Left hindlimb (tissue), 1 donor: ENCODE results near the gene ATP1A1.

Experiments
- DNase-seq: peaks from one replicate; pipeline ENCODE4 v3.0.0-alpha.2; 2018

ATP1A1 gene

DNA sequence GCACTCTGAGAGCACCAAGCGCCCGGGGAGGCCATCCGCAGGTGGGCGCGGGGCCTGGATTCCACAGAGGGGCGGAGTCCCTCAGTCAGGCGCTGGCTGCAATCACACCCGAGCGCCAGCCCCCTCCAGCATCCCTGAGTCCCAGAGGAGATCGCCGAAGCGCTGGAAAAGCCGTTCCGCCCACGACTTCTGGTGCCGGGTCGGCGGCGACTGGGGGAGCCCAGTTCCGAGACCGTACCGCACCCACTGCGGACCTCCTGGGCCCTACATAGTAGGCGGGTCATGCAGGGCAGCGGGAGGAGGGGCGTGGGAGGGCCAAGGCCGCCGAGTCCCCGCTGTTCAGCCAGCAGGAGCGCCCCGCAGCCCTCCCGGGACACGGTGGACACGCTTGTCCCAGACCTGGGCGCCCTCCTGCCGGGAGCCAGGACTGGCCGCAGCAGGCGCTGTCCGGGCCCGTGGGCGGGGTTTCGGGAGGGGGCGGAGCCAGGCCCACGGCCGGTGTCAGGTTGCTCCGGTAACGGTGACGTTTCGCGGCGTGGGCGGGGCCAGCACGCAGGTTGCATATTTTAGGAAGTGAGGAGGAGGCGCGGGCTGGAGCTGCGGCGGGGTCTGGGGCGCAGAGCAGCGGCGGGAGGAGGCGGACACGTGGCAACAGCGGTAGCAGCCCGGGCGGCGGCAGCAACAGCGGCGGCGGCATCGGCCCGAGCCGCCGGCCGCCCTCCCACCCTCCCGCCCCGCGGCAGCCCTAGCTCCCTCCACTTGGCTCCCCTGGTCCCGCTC lies at the start of gene ATP1A1:
Gene ATP1A1, plus strand, starts transcription at position 594 of the 780 bp plus-strand sequence. CDS start 268 bp downstream, outside the sequence.
- peak; percentile 95 for DNase-seq

DNA sequence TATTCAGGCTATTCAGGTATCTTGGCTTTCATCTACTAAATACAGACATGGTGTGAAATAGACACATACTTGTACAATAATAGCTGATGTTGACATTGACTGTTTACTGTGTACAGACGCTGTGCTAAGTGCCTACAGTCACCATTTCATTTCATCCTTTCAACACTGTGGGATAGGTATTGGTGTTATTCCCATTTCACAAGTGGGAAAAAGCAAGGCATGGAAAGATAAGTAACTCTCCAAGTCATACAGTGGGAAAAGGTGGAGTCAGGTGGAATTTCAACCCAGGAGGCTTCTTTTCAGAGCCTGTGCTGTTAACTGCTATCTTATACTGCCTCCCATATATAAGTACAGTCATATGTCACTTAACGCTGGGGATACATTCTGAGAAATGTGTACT lies 49.6 kb upstream of the ATP1A1 start:
- DNase-seq, result no peak

DNA sequence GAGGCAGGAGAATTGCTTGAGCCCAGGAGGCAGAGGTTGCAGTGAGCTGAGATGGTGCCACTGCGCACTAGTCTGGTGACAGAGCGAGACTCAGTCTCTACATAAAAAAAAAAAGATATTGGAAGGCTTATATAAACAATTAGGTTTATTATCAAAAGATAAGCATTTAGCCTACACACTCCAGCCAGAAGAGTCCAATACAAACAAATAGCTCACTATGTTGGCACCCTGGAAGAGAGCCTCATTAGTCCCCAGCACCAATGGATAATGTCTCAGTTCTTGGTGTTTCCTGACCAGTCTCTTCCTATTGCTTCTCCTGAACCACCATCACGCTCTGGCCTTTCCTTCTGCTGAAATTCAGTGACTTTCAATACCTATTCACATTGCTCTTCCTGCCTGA lies 48.6 kb upstream of the ATP1A1 start:
- DNase-seq, result no peak

DNA sequence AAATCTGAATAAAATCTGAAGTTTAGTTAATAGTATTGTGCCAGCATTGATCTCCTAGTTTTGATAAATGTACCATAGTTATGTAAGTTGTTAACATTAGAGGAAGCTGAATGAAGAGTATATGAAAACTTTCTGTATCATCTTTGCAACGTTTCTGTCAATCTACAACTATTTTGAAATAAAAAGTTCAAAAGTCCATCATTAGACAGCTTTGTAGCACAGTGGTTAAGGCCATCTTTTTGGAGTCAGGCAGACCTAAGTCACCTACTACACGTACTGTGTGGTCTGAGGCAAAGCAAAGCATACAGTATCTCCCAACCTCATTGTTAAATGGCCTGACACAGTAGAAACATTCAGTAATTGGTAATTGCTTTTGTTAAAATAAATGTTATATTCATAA lies 47.9 kb upstream of the ATP1A1 start:
- no peak for DNase-seq

DNA sequence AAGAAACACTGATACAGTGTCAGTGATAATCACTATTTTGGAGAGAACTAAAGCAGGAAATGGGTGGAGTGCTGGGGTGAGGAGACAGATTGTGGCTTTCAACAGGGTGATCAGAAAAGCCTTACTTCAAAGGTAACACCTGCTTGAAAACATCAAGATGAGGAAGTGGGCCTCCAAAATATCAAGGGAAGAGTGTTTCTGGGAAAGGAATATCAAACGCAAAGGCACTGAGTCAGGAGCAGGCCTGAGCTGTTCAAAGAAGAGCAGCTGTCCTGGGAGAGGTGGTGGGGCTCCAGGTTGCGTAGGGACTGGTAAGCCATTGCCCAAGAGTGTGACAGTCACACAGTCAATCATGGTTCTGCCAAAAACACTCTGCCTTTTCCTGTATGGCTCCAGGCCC lies 47.1 kb upstream of the ATP1A1 start:
- DNase-seq, result no peak

DNA sequence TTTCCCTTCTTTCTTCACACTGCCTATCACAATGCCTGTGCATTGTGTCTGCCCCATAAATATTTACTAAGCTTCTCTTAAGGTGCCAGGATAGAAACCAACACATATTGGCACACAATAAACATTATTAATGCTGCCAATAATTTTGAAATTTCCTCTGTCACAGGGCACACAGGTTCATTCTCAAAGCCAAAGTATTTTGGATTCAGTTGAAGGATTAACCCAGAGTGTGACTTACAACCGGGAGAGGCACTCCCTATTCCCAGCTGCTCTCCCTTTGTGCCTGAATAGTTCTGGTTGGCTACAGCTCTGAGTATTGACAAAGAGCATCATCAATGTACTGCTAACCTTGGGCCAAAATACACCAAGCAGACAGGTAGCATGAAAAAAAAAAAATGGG lies 46.6 kb upstream of the ATP1A1 start:
- no peak for DNase-seq

DNA sequence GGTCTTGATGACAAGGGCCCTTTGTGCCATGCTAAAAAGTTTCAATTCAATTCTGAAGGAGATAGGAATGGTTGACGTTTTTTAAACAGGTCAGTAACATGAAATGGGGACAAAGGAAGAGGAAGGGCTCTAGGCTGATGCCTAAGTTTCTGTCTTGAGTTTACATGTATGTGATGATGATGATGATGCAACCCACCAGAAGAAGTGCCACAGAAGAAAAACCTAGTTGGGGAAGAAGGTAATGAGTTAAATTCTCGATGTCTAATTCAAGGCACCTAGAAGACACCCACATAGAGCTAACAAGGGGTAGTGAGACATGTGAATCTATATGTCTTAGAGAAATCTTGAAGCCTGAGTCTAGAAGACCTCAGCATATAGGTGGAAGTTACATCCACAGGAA lies 44.4 kb upstream of the ATP1A1 start:
- no peak for DNase-seq

DNA sequence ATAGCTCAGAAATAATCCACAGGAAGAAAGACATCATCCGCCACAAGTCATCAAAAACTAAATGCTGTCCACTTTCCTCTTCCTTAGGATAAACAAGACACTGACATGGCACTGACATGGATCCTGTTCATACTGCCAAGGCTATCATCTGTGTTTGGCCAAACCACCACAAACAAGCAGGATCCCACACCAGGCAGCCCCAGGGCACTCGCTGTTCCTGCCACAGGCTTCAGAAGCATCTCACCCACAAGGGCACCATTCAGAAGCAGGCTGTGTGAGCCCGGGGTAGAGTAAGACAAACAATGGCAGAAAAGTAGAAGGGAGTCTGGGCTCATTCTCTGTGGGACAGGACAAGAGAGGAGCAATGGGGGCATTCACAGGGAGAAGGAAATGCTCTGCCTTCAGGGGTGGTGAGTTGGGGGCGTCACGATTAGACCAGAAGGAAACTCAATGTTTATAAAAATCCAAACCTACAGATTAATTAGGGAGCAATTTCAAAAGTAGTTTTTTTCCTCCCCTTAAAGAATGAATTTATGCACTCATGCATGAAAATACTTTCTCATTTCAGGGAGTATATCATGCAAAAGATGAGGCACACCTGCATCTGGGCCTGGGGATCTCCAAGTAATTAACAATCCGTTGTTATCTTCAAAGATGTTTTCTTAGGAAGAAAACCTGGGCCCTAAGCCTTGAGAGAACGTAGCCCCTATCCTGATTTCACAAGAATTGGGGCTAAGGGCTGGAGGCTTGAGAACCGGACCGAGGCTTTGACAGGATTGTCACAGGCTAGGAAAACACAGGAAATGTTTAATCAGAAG lies 43.3 kb upstream of the ATP1A1 start:
- DNase-seq, result no peak

DNA sequence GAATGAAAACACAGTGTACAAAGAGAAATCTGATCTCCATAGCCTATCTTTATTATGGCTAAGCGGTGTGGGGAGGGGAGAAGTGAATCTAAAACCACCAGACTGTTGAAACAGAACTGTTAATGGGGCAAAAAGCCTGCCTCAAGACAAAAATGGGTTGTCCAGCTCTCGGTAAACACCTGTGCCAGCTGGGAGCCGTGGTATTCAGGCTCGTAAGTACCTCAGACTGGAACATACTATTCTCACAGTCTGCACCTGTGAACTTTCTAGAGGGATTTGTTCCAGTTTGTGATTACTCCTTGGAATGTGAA lies 42.7 kb upstream of the ATP1A1 start:
- DNase-seq, result no peak

DNA sequence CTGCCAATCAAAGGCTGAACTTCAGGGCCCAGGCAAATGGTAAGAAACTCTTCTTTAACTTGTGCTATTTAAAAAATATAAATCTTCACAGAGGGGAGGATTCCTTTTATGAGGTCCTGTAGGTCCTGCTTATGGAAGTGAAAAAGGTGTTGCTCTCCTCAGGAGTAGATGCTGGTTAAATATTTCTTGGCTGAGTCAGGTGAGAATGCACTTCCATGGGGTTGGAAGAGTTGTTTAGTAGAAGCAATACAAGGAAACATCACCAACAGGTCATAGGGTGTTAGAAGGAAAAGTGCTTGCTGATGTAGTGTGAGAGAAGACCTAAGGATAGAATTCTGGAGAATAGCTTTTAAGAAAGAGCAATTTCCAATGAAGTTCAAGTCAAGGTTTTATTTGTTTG lies 42.2 kb upstream of the ATP1A1 start:
- DNase-seq, result no peak

DNA sequence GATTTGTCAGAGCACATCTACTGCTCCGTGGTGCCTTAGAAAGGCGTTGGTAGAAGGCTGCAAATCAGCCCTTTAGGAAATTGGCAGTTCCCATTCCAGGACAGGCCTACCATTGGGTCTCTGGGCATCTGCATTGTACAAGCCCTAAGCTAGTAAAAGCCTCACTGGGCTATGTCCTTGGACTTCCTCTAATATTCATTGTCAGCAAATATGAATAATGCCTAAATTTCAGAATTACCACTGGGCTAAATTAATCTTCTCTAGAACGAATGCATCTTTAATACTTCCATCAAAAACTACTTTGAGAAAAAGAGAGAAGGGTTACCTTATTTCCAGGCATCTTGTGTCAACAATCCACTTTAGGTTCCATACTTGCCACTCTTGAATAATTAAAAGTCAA lies 41.5 kb upstream of the ATP1A1 start:
- DNase-seq, result no peak

DNA sequence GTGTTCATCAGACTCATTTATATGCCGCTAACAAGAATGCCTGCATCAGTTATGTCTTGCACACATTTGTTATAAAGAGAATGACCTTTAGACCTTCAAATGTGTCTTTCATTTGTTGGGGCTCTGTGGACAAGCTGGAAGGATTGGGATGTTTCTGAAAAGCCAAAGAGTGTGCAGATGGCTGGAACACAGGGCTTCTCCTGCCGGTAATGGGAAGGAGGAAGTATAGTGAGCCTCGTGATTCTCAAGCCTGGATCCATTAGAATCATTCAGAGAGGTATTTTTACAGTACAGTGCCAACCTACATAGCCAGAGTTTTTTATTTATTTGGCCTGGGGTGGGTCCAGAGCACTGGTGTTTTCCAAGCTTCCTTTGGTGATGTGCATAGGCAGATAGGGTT lies 40.6 kb upstream of the ATP1A1 start:
- no peak for DNase-seq

DNA sequence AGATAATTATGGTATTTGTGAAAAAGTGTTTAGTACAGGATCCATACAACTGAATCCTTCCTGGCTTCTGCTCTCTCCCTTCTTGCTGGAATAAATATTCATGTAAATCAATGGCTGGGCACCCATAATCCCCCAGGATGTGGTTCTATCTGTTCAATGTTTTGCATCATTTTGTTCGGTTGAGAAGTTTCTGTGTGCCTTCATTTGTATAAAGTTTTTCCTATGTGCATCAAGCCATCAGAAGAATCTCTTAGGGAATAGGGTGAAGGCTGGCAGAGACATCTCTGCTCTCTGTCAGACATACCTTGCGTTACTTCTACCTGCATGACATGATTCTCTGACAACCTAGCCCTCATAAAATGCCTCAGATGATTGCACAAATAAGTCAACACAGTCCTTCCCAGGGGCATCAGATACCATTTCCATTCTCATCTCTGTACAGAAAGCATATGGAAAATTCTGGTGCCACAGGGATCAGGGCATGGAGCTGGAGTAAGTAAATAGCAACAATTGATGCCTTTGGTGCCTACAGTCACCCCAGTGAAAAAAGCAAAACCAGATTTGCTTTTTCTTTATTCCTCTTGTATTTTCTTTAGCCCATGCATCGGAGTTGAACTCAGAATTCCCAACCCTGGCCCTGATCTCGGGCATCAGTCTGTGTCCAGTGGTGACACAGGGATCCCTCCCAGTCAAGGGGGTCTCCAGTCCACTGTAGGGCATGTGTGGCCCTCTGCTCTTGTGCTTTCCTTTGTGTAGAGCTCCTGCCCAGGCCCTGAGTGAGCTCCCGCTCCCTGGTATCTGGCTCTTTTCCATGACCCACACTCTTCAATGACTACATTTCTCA lies 39.7 kb upstream of the ATP1A1 start:
- no peak for DNase-seq

DNA sequence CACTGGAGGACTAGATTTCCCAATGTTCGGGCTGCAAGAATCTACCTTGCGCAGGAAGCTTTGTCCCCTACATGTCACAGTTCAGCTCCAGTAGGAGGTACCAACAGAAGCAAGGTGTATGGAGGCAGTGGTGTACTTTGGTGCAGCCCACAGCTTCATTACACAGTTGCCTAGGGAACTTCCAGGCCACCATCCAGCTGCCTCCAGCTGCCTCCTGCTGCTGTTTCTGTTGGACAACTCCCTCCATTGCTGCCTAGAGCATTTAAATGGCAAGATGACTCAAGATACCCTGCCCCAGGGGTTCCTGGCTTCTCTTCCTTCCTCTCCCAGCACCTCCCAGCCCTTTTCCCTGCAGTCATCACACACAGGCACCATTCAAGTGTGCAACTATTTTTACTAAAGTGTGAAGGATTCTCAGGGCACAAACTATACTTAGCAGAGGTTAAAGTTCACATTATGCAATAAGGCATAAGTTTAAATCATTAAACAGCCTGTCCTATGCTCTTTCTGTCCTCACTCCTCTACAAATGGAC lies 39.0 kb upstream of the ATP1A1 start:
- DNase-seq, result no peak

DNA sequence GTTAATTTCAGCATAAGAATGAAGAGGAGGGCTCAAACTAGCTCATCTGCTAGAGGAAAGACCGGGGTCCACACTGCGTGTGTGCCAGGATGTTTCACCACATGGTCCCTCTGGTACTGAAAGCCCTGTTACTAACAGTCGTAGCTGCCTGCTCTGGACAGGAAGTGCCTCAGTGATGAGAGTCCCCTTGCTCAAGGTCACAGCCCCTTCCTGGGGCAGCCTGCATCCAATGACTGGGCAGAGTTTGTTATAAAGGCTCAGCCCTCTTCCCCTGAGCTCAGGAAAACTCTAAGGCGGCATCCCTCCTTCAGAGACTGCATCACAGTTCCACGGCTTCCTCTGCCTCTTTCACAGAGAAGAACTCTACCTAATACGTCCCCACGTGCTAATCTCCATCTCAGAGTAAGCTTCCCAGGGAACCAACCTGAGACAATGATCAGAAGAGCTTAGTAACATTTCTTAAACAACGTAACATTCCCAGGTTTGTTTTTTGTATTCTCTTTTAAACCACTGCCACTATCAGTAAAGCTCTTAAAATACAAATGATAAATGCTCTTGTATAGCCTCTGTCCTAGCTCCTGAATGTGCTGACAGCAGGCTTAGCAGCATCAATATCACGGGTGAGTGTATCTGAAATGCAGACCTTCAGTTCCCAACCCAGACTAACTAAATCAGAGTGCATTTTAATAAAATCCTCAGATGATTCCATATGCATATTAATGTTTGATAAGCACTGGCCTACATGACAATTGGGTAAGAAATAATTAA lies 38.0 kb upstream of the ATP1A1 start:
- DNase-seq, result no peak

DNA sequence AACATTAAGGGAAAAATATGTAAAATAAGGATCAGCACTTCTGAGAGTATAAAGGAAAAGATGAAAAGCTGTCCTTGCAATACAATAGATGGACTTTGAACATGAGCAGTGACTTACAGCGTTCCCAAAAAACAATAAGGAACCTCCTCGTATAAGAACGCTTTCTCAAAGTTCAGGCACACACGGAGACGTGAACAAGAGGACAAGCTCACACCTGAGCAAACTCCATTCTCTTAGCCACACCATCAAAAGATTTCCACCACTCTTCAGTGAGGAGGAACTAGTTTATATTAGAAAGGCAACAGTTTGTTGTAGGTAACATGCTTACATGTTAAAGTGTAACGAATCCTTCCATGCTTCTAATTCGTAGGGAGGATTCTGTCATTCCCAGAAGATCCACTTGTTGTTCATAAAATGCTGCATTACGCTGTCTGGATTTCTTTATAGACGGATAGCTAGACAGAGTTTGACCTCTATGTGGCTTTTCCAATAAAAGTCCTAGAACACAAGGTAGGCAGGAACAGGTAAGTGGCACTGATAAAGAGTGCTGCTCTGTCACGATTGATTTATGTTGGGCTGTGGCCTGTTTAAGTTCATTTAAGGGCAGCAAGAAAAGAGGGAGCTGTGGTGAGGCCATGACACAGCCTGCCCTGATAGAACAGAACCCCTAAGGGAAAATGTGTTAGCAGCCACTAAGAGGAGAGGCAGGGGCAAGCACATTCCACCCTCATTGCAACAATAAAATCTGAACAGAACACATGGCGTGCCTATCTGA lies 37.0 kb upstream of the ATP1A1 start:
- DNase-seq, result no peak

DNA sequence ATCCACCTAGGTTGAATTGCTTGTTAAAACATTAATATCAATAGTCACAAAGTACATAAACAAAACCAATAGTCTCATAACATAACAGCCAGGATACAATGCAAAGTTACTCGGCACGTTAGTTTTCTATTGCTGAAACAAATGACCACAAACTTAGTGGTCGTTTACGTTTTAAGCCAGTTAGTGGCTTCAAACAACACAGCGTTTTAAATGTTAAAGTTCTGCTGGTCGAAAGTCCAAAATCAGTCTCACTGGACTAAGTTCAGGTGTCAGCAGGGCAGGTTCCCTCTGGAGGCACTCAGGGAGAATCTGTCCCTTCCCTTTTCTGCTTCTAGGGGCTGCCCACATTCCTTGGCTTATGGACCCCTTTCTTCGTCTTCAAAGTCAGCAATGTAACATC lies 35.6 kb upstream of the ATP1A1 start:
- no peak for DNase-seq

DNA sequence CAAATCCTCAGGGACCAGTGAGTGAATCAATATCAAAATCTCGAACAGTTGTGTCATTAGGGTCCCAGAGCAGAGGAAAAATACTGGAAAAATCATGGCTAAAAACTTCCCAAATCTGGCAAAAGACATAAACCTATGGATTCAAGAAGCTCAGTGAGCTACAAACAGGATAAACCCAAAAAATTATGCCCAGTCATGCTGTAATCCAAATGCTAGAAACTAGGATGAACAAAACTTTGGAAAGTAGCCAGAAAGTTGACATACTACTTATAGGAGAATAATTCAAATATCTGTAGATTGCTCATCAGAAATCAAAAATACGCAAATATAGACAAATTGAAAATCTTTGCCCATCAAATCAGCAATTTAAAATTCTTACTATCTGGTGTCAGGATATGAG lies 34.6 kb upstream of the ATP1A1 start:
- no peak for DNase-seq

DNA sequence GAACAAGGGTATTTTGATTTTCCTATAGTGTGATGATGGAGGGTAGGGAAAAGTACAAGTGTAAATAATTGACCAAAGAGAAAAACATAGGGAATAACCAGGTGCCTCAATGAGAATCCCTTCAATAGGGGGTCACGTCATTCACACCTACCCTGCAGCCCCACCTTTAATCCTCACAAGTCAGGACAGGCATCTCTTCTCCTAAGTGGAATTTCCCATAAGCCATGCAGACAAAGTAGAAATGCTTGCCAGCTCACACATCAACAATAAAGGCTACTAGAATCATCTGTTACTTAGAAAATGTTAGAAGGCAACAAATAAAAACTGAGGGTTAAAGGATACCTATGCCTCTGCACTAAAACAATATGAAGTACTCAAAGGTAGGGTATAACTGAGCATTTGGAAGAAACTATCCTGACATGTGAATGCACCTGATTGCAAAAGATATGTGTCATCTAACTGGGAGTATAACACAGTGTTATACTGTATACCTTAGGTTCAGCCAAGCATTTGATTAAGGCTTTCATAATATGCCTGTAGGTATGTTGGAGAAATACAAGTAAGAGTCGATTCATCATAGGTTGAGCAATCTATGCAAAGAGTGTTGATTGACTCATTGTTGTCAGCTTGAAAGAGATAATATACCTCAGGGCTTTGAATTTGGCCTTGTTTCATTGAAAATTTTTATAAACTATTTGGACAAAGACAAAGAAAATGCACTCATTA lies 32.4 kb upstream of the ATP1A1 start:
- no peak for DNase-seq

DNA sequence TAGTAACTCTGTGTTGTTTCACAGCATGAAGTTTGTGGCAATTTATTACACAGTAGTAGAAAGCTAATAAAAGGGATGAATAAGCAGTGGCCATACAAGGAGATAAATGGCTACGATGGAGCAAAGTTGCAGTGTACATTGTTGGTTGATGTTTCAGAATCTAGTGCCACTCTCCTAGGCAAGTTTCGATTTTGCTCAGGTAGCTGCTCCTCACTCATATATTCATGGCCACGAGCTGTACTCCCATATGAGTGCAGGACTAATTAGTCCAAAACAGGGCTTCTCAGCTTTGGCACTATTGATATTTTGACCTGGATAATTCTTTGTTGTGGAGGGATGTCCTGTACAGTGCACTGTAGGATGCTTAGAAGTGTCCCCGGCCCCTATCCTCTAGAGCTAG lies 30.0 kb upstream of the ATP1A1 start:
- no peak for DNase-seq

DNA sequence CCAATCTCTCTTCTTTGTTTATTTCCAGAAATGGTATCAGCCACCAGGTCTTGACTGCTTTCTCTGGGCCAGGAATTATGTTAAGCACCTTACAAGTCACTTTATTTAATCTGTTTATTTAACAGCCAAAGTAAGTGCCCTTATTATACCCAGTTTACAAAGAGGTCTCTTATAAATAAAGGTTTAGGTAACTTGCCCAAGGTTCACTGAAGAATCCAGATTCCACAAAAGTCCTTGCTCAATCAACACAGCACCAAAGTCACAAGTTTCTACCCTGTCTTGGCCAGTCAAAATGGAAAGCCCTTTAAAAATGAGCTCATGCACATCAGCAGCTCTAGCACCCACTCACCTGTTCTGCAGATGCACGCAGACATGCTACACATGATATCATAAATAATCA lies 28.0 kb upstream of the ATP1A1 start:
- no peak for DNase-seq
